ENCODE results near the gene TMCC1.
"Not testable (repeated sequence)": the region's sequence is repeated elsewhere in the genome, so short reads cannot be mapped to it uniquely, and the experiment has no call there.

Gene TMCC1

DNA sequence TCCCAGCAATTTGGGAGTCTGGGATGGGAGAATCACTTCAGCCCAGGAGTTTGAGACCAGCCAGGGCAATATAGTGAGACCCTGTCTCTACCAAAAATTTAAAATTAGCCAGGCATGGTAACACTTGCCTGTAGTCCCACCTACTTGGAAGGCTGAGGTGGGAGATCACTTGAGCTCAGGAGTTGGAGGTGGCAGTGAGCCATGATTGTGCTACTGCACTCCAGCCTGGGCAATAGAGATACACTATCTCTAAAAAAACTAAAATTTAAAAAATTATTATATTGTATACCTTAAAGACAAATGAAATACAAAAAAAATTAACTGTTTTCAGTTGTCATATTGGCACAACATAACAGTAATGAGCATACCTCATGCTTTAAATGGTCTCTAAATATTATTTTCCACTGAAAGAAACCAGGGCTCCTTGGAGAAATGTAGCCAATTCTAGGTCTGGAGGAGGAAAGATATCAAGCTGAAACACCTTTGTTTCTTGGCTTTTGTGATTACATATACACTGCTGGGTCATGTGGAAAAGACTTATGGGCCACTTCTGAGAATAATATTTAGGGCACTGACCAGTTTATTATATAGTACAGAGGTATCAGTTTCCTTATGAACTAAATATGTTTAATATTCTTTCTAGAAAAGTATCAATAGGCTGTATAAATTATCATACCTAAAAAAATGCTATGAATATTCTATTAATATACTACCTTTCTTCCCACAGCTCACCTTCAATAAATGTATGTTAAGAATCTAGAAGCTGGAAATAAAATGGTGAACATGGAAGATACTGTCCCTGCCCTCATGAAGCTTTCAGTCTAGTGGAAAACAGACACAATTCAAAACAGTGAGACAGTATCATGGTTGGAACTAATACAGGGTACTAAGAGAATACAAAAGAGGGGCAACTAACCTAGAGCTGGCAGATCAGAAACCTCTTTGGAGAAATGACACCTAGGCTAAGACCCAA lies 119.5 kb downstream of the TMCC1 start:
- no peak for DNase-seq (ENCODE audit: low read depth, low spot score)

DNA sequence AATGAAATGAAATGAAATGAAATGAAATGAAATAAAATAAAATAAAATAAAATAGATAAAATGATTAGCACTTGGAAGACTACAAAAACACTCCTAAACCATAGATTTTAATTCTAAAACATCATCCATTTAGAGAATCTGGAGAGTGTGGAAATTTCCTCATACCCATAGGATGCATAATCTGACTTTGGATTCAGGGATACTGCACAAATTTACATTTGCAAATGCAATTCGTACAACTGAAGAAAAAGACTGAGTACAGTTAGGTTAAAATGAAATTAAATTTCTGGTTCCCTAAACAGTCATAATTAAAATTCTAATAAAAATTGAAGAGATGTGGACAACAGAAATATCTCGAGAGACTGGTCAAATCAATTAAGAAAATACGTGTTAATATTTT lies 122.9 kb downstream of the TMCC1 start:
- no peak for DNase-seq (ENCODE audit: low read depth, low spot score)

DNA sequence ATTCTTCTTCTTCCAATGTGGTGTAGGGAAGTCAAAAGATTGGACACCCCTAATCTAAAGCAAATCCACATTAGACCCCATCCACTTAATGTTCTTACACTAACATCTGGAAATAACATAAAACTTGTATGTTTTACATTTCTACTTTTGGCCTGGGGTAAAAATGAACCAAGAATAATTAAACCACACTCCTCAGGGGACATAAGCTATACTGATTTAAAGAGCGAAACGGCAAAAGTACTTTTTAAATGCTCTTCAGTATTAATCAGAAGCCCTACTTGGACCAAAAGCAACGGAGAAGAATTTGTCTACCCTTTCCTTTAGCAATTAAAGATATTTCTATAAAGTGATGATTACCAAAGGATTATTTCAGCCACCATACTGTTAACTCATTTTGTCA lies 123.9 kb downstream of the TMCC1 start:
- DNase-seq (ENCODE audit: low read depth, low spot score), result no peak

DNA sequence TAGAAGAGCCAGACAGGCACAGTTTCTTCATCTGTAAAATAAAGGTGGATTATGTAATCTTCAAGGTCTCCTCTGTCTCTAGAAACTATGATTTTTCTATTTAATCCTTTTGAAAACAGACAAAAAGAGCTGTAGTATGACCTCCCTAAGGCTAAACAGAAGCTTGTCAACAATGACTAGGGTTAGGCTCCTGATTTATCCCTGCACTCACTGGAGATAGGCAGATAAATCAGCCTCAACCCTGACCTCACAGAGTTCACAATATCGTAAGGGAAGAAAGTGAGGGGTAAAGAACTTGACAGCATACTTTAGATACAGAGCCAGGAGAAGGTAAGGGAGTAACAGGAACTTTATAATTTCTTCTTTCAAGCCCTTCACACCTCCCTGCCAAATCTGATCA lies 124.8 kb downstream of the TMCC1 start:
- DNase-seq (ENCODE audit: low read depth, low spot score), result no peak

DNA sequence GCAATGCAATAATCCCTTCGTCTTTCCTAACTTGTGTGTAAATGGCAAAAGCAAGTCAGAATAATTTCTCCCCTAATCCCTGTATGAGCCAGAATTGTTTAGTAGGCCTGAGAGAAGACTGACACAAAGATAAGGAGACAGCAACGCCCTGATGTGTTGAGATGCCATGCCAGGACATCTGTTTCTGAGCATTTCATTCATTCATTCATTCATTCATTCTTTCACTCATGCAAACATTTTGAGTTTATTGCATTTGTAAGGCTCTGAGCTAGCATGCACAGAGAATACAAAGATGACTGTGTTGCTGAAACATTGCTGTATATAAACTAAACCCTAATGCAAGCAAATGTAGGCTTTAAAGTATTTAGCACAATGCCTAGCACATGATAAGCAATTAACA lies 127.4 kb downstream of the TMCC1 start:
- DNase-seq (ENCODE audit: low read depth, low spot score), result no peak

DNA sequence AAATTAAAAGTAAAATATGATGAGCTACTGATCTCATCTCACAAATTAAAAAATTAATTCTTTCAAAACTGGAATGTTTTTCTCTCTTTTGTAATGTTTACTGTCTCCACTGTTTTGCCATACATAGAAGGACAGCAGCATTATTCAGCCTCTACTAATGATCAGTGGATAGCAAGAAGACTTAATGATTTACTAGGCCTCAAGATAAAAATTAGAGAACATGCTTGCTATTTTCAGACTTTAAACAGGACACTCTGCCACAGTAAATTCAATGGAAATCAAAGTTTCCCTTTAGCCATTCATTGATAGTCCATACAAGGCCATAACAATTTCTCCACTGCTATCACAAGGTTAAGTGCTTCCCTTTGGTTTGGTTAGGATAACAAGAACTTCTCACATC lies 129.4 kb downstream of the TMCC1 start:
- DNase-seq (ENCODE audit: low read depth, low spot score), result no peak

DNA sequence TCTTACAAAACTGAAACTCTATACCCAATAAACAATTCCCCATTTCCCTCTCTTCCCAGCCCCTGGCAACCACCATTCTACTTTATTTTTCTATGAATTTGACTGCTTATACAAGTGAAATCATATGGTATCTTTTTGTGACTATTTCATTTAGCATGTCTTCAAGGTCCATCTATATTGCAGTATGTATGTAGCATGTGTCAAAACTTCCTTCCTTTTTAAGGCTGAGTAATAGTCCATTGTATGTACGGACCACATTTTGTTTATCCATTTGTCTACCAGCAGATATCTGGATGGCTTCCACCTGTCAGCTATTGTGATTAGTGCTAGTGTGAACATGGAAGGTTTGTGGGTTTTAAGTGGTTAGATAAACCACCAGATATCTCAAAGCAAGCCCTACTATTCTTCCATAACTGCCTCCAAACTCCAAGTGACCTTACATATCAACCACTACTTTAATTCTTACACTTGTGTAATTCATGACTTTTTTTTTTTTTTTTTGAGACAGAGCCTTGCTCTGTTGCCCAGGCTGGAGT lies 134.7 kb downstream of the TMCC1 start:
- no peak for DNase-seq (ENCODE audit: low read depth, low spot score)

DNA sequence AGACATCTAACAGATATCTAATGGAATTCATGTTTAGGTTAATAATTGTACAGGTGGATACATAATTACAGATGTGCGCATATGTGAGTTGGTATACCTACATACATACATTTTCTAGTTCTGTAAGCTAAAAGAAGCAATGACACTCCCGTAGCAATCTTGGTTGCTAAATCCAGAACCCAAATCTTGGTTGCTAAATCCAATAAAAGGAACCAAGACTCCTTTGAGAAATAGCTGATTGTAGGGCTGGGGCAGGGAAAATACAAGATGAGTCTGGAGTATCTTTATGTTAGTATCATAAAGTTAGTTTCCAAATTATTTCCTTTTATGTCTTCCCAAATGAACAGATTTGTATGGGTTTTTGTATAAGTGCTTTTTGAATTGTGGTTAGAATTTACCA lies 135.2 kb downstream of the TMCC1 start:
- no peak for DNase-seq (ENCODE audit: low read depth, low spot score)

DNA sequence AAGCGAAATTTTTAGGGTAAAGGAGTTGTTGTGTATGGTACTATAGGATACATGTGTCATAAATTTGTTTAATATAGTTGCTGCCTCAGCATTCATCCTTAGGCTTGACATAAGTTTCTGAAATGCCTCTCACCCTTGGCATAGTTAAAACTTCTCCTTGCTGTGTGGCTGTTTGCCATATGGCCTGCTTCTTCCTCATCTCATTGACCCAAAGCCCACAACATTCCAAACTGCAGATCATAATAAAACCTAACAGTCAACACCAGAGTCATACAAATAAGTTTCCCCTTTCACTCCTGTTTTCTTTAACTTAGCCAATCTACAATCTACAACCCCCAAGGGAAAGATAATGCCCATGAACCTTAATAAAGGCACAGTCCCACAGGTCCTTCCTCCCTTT lies 136.6 kb downstream of the TMCC1 start:
- no peak for DNase-seq (ENCODE audit: low read depth, low spot score)

DNA sequence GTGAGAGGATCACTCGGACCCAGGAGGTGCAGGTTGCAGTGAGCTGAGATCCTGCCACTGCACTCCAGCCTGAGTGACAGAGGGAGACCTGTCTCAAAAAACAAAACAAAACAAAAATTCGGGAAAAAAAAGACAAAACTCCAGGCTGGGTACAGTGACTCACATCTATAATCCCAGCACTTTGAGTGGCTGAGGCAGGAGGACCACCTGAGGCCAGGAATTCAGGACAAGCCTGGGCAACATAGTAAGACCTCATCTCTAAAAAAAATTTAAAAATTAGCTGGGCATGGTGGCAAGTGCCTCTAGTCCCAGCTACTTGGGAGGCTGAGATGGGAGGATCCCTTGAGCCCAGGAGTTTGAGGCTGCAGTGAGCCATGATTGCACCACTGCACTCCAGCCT lies 142.4 kb downstream of the TMCC1 start:
- DNase-seq (ENCODE audit: low read depth, low spot score), result not testable (repeated sequence)

DNA sequence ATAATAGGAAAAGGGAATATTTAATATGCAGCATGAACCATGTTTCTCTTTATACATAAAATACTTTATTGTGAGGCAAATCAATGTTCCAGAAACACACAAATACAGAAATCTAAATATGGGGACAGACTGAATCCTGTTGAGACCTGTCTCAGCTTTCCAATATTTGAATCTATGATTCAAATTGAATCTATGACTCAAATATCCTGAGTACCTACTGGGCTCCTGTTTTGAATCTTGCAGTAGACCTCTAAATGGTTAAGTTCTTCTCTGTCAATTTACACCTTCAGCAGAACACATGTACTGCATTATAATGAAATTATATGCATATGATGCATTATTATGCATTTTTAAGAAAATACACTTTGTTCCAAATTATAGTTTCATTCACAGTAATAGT lies 143.8 kb downstream of the TMCC1 start:
- no peak for DNase-seq (ENCODE audit: low read depth, low spot score)

DNA sequence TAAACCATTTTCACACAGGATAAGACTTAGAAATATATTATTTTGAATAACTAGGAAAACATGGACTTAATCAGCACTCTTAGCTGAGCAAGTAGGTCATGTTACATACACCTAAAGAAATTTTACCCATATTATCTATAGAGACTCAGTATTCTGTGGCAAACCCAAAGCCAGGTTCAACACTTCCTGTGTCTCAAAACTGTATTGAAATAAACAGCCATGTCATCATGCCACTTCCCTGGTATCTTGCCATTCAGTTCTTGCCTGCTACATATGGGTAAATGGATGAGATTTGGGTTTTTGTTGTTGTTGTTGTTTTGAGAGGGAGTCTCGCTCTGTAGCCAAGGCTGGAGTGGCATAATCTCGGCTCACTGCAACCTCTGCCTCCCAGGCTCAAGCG lies 145.5 kb downstream of the TMCC1 start:
- no peak for DNase-seq (ENCODE audit: low read depth, low spot score)

DNA sequence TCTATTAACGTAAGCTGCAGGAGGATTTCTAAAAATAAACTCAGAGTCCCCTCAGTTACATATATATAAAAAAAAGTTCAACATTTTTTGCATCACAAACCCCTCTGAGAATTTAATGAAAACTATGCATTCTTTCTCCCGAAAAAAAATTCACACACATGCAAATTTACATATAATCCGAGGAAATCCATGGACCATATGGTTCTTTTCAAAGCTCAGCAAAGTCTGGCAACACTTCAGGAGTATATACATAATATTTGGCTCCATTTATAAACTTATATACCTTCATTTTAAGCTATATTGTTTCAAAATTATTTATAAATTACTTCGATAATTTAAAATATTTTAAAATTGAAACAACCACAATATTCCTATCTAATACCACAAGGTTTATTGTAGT lies 146.4 kb downstream of the TMCC1 start:
- no peak for DNase-seq (ENCODE audit: low read depth, low spot score)

DNA sequence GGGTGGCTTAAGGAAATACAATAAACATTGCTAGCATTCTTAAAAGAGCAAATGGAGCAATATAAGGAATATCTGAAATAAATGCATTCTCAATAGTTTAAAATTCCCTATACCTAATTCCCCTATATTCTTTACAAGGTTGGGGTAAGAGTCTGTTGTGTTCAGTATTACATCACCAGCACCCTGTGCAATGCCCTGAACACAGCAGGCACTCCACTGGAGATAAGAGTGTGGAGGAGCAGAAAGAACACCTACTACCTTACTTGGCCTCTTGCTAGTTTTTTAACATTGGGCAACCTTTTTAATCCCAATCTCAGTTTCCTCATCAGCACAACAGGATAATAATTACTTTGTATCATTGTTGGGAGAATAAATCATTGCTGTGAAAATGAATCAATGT lies 146.9 kb downstream of the TMCC1 start:
- no peak for DNase-seq (ENCODE audit: low read depth, low spot score)

DNA sequence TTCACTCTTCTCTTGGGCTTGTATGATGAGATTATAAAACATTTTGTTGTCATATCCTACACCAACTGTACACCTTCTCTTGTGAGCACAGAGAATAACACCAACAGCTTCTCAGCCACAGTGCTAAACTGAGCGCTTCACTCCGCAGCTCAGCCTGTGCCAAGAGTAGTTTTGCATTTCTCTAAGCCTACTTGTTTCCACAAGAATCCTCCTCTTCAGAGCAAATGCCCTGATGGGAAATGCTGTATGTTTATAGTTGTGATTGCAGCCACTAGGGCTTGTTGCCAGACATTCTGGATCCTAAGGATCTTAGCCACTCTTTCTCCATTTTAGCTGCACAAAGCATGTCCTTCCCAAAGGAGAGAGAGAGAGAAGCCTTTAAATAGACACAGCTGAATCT lies 148.3 kb downstream of the TMCC1 start:
- DNase-seq (ENCODE audit: low read depth, low spot score), result no peak

DNA sequence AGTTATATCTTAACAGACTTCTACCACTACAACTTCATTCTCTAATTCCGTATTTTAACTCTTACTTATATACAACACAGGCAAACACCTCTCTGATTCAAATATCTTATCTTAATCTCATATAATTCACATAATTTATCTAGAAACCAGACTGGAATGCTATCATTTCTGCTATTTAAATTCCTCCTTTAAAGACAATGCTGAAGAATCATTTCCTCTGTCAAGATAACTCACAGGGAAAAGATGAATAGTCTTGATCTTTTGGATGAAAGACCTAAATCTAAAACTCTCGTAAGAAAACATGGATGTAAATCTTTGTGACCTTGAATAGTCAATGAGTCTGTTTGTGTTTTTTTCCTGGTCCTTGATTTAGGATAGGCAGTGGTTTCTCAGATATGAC lies 151.7 kb downstream of the TMCC1 start:
- no peak for DNase-seq (ENCODE audit: low read depth, low spot score)

DNA sequence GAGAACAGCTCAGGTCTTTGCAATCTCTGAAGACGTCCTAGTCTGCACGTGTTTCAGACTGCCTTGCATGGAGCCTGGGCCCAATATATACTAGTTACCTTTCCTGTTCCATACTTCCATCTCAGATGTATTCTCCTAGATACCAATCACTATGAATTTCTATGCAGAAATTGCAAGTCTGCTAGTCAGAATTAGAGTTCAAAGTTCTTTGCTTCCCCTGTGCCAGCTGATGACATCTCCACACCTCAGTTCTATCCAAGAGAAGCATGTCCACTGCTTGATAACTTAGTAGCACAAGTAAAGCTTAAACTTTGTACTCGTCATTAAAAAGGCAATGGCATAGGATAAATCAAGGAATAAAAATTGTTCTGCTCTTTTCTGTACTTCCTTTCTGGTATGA lies 153.4 kb downstream of the TMCC1 start:
- no peak for DNase-seq (ENCODE audit: low read depth, low spot score)

DNA sequence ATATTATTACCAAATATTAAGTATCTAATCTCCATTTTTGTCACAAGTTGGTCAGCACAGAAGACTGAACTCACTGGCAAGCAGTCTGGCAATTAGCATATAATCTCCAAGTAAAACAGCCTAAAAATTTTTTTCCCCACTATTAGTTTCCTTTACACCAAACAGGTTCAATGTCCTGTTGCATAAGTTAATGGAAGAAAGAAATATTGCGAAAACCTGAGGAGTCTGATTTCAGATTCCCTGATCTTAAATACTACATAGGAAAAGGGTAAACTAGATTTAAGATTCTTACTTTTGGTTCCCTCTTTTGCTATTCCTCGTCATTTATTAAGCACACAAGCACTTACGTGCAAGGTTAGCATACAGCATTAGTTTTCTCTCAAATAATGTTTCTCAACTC lies 153.9 kb downstream of the TMCC1 start:
- no peak for DNase-seq (ENCODE audit: low read depth, low spot score)

DNA sequence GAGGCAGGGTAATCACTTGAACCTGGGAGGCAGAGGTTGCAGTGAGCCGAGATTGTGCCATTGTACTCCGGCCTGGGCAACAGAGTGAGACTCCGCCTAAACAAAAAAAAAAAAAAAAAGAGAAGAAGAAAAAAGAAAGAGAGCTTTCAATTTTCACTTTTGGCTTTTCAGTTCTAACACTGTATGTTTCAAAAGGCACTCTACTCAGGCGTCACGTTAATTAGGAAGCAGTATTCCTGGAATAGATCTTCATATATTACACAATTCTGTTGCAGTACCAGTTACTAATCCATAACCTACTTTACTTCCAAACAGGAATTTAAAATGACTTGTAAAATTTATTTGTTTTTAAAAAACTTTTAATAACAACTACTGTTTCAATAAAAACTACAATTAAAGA lies 155.3 kb downstream of the TMCC1 start:
- no peak for DNase-seq (ENCODE audit: low read depth, low spot score)

DNA sequence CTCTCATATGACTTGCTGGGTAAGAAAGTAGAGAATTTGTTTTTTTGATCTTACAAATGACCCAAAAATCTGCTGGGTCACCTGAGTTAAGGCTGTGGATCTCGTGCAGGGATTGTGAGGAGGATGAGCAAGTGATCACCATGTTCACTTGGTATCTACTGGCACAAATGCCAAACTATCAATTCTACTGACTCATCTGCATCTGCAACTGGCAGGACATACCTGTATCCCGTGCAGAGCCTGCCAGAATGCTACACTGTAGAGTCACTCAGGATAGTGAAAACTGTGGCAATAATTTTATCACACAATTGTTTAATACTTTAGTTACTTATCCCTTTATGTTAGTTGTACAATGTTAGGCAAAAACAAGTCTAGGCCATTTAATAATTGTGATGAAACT lies 157.4 kb downstream of the TMCC1 start:
- DNase-seq (ENCODE audit: low read depth, low spot score), result no peak

DNA sequence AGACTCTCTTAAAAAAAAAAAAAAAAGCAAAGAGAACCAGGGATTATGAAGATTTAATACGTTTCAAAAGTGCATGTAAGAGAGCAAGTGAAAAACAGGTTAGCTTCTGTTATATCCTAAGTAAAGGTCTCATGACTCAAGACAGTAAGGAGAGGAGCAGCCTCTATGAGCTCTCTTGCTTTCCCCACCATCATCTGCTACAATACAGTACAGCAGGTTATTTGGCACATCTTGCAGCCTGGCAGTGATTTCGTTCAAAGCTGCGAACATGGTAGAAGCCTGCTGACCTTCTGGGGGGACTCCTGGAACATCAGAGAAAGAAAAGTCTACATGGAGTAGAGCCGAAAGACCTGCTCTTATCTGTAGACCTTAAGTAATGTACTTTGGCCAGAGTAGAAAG lies 157.9 kb downstream of the TMCC1 start:
- no peak for DNase-seq (ENCODE audit: low read depth, low spot score)

DNA sequence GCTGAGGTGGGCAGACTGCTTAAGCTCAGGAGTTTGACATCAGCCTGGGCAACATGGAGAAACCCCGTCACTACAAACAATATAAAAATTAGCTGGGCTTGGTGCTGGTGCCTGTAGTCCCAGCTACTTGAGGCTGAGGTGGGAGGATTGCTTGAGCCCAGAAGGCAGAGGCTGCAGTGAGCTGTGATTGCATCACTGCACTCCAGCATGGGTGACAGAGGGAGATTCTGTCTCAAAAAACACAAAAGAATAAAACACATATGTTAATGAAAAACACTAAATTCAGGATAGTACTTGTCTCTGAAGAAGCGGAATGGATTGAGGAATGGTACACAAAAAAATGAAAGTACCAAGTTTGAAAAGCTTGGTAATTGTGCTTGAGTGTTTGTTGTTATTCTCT lies 159.1 kb downstream of the TMCC1 start:
- DNase-seq (ENCODE audit: low read depth, low spot score), result no peak

DNA sequence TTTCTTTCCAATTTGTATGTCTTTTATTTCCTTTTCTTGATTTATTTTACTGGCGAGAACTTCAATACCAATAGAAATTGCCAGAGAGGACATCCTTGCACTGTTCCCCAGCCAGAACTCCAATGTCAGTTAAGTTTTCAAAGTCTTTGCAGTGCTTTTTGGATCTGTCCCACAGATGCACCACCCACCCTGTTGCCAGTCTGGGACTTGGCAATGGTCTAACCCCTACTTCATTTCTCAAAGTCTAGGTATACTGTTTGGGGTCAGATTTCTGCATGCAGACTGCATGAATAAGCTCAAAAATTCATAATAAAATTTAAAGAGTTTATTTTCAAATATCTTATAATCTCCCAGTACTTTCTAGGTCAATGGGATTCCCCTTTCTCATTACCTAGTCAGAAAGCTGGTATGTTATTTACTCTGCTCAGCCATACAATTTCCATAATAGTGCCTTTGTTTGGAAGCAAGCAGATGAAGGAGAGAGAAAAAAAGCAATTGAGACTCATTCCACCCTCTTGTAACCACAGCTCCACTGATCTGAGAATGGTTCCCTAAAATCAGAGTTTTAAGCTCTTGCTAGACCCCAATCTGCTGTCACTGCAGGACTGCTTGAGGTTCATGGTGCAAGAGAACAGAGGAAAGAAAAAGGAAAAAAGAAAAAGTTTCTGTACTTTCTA lies 161.2 kb downstream of the TMCC1 start:
- DNase-seq (ENCODE audit: low read depth, low spot score), result no peak

Measured in activated naive CD8-positive, alpha-beta T cell treated with anti-CD3 and anti-CD28 coated beads, Interleukin-2, amount 50 U/mL, for 16 hours (primary cell).